HG03135 (cell line): ENCODE measurements around the gene KCNK3.
"Not testable (repeated sequence)": the region's sequence is repeated elsewhere in the genome, so short reads cannot be mapped to it uniquely, and the experiment has no call there.

Experiments
- ATAC-seq: cut with Tn5 transposase; IDR thresholded peaks from one replicate; pipeline ENCODE4 v1.9.1; 2021; ENCODE audit warnings: mild to moderate bottlenecking, moderate library complexity; ENCODE audit not compliant: unreplicated experiment

KCNK3 gene

GRCh38 chr2:26749787-26750420, 57.4 kb downstream of the KCNK3 start:
- not testable (repeated sequence) for ATAC-seq

- not testable (repeated sequence) for ATAC-seq
Observed at GRCh38 chr2:26750467-26750866, 57.9 kb downstream of the KCNK3 start.

- ATAC-seq = no peak
Observed at GRCh38 chr2:26752656-26753055, 60.1 kb downstream of the KCNK3 start.

- no peak for ATAC-seq
Observed at GRCh38 chr2:26754539-26754938, 62.0 kb downstream of the KCNK3 start.

- no peak for ATAC-seq
Observed at GRCh38 chr2:26754972-26755670, 62.6 kb downstream of the KCNK3 start.

- ATAC-seq = no peak
Observed at GRCh38 chr2:26756337-26756736, 63.8 kb downstream of the KCNK3 start.

- no peak for ATAC-seq
Observed at GRCh38 chr2:26757873-26758789, 65.6 kb downstream of the KCNK3 start.

GRCh38 chr2:26758790-26759321, 66.3 kb downstream of the KCNK3 start:
- no peak for ATAC-seq

- ATAC-seq = no peak
Observed at GRCh38 chr2:26759845-26760244, 67.3 kb downstream of the KCNK3 start.

- ATAC-seq = not testable (repeated sequence)
Observed at GRCh38 chr2:26760991-26761390, 68.5 kb downstream of the KCNK3 start.

GRCh38 chr2:26763019-26763418, 70.5 kb downstream of the KCNK3 start:
- no peak for ATAC-seq

- peak; percentile 81 for ATAC-seq
Observed at GRCh38 chr2:26764078-26764887, 71.8 kb downstream of the KCNK3 start, which contains the start of gene SLC35F6. SLC35F6 (plus strand) TSS chr2:26764284; CDS start chr2:26764350, 66 bp downstream.

- ATAC-seq = no peak
Observed at GRCh38 chr2:26764906-26765305, 72.4 kb downstream of the KCNK3 start.

GRCh38 chr2:26765475-26766200, 73.1 kb downstream of the KCNK3 start:
- no peak for ATAC-seq

GRCh38 chr2:26767129-26767528, 74.6 kb downstream of the KCNK3 start:
- ATAC-seq = no peak

- no peak for ATAC-seq
Observed at GRCh38 chr2:26767894-26768487, 75.5 kb downstream of the KCNK3 start.

GRCh38 chr2:26768759-26769088, 76.2 kb downstream of the KCNK3 start:
- ATAC-seq = no peak

- no peak for ATAC-seq
Observed at GRCh38 chr2:26769089-26769761, 76.7 kb downstream of the KCNK3 start.
